ENCODE measurements around the gene DMPK.
"Not testable (repeated sequence)": the region's sequence is repeated elsewhere in the genome, so short reads cannot be mapped to it uniquely, and the experiment has no call there.

Gene DMPK

GRCh38 chr19:45814851-45815480 lies 32.7 kb upstream of the DMPK start, which contains the start of gene RSPH6A:
TSS of gene RSPH6A (minus strand) at chr19:45815308. CDS start at chr19:45815176, 132 bp downstream.
- no peak for DNase-seq (ENCODE audit: low read depth)

GRCh38 chr19:45814166-45814780 lies 32.0 kb upstream of the DMPK start:
- DNase-seq (ENCODE audit: low read depth), result no peak

DNA sequence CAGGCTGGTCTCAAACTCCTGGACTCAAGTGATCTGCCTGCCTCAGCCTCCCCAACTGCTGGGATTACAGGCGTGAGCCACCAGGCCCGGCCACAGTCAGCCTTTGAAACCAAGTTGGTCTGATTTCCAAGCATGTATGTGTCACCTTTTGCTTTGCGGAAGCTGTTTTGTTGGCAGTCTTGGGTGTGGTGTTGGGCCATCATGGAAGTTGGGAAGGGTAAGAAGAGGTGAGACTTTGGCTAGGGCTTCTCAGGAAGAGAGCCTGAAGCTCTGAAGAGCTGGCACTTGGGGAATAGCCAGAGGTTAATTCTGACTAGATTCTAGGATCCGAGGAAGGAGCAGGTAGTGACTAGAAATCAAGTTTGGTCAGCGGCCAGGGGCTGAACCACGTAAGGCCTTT lies 30.0 kb upstream of the DMPK start:
- no peak for DNase-seq (ENCODE audit: low read depth)

DNA sequence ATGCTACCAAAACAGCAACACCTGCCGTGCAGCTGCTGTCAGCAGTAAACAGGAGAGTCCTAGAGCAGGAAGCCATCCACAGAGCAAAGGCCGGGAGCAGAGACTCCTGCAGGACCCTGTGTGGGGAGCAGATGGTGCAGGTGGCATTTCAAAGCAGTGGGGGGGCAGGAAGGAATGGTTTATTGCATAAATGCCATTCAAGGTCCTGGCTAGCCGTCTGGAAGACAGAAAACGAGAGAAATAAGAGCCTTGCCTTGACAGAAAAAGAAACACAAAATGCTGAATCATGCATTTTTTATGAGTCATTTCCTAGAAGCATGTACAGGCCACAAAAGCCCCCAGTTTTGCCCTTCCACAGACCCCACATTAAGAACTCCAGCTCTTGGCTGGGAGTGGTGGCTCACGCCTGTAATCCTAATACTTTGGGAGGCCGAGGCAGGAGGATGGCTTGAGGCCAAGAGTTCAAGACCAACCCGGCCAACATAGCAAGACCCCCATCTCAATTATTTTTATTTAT lies 27.4 kb upstream of the DMPK start:
- no peak for DNase-seq (ENCODE audit: low read depth)

DNA sequence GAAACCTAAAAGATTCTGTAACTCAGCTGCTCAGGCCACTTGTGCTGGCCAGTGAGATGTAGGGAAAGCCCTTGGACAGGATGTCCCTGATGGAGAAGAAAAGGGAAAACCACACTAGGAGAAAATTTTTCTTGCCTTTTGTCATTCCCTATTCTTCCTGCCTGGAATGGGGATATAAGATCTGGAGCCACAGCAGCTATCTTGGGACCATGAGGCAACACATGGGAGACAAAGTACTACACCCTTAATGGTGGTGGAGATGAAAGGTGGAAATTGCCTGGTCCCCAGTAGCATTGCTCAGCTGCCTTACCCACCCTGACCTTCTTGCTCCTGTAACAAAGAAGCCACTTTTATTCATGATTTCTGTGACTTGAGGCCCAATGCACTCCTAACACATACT lies 23.4 kb upstream of the DMPK start:
- DNase-seq (ENCODE audit: low read depth), result no peak

DNA sequence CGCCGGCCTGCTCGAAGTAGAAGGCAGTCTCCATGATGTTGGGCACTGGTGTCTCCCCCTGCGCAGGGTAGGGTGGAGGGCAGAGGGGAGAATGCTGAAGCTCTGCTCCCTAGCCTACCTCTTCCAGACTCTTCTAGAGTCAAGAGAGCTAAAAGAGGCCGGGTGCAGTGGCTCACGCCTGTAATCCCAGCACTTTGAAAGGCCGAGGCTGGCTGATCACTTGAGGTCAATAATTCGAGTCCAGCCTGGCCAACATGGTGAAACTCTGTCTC lies 22.6 kb upstream of the DMPK start:
- DNase-seq (ENCODE audit: low read depth), result no peak

DNA sequence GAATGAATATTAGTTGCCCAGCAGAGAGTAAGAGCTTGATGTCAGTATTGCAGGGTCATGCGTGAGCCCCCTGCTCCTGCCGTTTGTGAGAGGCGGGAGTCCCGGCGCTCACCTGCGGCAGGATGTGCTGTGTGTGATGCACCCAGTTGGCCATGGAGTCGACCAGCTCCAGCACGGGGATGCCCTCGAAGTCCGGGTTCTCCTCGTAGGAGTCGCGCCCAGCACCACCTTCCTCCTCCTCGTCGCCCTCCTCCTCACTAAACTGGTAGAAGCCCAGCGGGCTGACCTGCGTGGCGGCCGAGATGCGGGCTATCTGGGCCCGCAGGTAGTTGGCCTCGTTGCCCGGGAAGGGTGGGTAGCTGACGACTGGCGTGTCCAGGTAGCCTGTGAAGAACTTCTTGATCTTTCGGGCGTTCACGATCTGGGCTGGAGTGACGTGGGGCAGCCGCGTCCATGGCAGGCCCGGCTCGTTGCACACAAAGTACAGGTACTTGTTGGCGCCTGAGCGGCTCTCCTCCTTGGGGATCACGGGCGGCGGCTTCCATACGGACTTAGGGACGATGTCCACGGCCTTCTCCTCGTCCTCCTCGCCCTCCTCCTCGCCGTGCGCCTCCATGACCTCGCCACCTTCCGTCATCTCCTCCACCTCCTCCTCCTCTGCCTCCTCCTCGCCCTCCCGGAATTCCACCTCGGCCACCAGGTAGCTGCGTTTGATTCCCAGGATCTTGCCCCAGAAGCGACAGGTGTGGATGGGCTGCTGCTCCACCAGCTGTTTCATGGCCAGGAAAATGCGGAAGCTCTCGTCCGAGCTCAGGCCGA lies 22.1 kb upstream of the DMPK start:
- DNase-seq (ENCODE audit: low read depth), result no peak

GRCh38 chr19:45801603-45802175 lies 19.4 kb upstream of the DMPK start:
- no peak for DNase-seq (ENCODE audit: low read depth)

GRCh38 chr19:45800070-45800553 lies 17.8 kb upstream of the DMPK start:
- DNase-seq (ENCODE audit: low read depth), result no peak

DNA sequence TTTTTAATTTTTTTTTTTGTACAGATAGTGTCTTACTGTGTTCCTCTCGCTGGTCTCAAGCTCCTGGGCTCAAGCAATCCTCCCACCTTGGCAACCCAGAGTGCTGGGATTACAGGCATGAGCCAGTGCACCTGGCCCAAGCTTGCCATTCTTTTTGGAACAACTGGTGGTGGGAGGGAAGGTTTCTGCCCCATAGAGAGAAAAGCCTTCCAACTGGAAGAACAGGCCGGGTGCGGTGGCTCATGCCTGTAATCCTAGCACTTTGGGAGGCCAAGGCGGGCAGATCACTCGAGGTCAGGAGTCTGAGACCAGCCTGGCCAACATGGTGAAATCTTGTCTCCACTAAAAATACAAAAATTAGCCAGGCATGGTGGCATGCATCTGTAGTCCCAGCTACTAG lies 17.3 kb upstream of the DMPK start:
- not testable (repeated sequence) for DNase-seq (ENCODE audit: low read depth)

- peak; percentile 41 for DNase-seq (ENCODE audit: low read depth)
Observed at GRCh38 chr19:45798995-45799517, 16.8 kb upstream of the DMPK start.

- DNase-seq (ENCODE audit: low read depth), result no peak
Observed at GRCh38 chr19:45794627-45795026, 12.3 kb upstream of the DMPK start.

DNA sequence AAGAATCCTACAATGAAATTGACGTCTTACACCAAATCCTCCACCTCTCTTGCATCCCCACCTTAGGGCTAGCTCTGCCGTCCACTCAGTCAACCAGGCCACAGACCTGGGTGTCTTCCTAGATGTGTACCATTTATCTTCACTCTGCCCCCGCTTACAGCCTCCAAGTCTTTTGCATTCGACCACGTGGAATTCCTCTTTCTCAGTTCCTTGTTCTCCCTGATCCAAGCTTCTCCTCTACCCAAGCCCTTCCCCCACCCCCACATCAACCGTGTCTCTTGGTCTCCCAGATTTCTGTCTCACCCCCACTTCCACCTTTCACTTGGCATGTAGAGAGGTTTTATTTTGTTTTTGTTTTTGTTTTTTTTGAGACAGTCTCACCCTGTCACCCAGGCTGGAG lies 11.6 kb upstream of the DMPK start:
- no peak for DNase-seq (ENCODE audit: low read depth)

DNA sequence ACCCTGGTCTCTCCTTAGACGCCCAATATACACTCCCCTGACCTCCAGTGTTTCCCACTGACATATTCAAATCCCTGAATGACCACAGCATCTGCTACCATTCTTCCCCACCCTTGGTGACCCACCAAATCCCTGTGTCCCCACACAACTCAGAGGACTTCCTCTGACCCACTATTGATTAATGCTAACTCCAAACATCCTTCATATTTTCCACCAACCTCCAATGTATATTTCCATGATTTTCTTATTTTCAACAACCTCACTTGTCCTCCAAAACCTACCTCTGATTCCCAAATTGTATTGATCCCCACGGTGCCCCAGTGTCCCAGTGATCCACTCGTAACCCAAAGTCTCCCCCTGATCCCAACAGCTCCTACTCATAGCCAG lies 10.9 kb upstream of the DMPK start:
- DNase-seq (ENCODE audit: low read depth), result no peak

DNA sequence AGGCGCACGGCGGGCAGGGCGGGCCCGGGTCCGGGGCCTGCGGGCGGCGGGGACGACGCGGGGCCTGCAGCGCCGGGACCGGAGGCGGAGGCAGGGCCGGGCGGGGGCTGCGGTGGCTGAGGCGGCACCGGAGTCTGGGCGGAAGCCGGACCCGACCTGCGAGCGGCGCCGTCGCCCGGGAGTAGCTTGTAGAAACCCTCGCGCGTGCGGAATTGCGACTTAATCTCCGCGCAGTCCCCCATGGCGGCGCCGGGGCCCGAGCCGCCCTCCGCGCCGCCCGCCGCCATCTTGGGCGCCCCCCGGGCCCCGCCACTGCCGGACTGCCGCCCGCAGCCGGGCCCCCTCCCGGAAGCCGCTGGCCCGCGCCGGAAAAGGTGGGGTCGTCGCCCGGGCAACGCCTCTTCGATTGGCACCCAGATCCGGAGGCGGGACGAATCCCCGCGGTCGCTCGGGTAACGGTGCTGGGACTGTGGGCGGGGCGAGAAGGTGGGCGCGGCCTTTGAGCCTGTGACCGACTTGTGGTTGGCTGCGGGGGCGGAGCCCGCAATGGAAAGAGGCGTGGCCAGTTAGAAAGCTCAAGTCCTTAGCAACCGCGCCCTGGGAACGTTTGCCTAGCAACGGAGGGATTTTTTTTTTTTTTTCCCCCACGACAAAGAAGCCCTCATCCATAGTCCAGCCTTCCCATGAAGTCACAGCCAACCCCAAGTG lies 10.3 kb upstream of the DMPK start, which contains the start of gene DMWD:
DMWD (minus strand) TSS at position 376 of the 708 bp plus-strand sequence; CDS start at position 287, 89 bp downstream.
- DNase-seq (ENCODE audit: low read depth), result peak; percentile 99

DNA sequence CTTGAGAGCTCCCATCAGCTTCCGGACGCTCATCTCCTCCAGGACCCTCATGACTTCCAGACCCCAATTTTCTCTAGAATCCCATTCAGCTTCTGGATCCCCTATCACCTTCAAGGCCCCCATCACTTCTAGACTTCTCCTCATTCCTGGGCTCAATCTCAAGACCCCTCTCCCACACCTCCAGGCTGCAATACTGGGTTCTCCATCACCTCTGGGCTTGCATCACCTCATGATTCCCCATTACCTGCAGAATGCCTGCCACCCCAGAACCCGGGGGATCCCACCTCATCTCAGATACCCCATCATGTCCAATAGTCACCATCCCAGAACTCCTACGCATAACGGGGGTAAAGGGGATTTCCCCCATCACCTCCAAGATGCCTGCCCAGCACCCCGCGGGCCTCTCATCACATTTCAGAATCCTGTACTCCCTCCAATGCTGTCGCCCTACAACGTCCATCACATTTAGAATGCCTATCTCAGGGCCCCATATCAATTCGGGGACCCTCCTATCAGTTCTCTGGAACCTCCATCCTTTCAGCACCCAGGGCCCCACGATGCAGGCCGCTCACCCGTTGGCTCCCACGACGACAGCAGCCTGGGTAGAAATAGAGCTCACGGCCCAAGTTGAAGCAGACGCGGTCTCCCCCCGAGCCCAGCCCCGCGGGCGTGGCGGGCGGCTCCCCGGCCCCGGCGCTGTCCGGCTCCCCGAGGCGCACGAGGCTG lies 9.6 kb upstream of the DMPK start:
- no peak for DNase-seq (ENCODE audit: low read depth)

DNA sequence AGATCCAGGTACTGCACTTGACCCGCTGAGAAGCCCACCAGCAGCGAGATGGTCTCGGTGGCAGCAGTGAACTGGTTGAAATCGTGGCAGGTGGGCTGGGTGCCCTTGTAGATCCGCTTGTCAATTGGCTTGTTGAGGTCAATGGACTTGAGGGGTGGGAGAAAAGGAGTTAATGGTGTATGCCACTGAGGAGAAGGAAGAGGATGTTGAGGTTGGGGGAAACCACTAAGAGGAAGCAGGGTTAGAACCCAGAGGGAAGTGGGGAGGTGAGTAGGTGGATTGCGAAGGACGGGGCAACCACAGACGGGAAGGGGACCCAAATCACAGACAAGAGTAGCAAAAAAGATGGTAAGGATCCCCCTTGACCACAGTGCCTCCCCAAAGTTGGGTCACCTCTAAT lies 8.7 kb upstream of the DMPK start:
- DNase-seq (ENCODE audit: low read depth), result no peak

GRCh38 chr19:45789035-45789786 lies 6.9 kb upstream of the DMPK start:
- no peak for DNase-seq (ENCODE audit: low read depth)

DNA sequence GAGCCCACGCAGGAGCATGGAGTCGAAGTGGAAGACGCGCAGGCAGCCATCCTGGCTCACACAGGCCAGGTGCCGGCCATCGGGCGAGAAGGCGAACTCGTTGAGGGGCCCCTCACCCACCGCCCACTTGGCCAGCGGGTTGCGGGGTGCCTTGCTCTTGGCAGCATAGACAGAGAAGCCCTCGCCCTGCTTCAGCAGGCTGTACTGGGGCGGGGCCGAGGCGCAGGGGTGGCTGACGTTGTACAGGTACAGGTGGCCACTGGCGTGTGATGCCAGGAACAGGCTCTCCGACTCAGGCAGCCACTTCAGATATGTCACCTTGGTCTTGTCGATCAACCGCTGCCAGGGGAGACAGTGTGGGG lies 4.2 kb upstream of the DMPK start:
- DNase-seq (ENCODE audit: low read depth), result no peak

GRCh38 chr19:45785781-45786532 lies 3.7 kb upstream of the DMPK start:
- no peak for DNase-seq (ENCODE audit: low read depth)
